Calu3 (cell line): ENCODE results near the gene KCNN1. TPM values are rescaled to one million over a fixed set of nuclear protein-coding genes. Genes with fewer than 3 reads are reported as not detected.

Experiments
- BruUV-seq: library from RNA; stranded (reverse); fragments of 400-500 nt; replicated peaks from 2 replicates; lab custom pipeline; 2021; lab: Mats Ljungman, UMichigan
- CTCF ChIA-PET: fragments of 300-600 bp; sonication (Branson Sonifier 250); formaldehyde crosslinking; loops from one replicate; lab custom pipeline; 2022; ENCODE audit warnings: antibody characterized with exemption; lab: Charles Lee
- DNase-seq: peaks from one replicate; pipeline ENCODE4 v3.0.0; 2022
- H3K27ac Mint-ChIP-seq: one replicate; pipeline ENCODE4 v1.8.0; 2022; ENCODE audit warnings: mixed read lengths; ENCODE audit not compliant: unreplicated experiment
- H3K27me3 Mint-ChIP-seq: one replicate; pipeline ENCODE4 v1.8.0; 2022; ENCODE audit warnings: mixed read lengths; ENCODE audit not compliant: unreplicated experiment
- H3K36me3 Mint-ChIP-seq: one replicate; pipeline ENCODE4 v1.8.0; 2022; ENCODE audit warnings: mild to moderate bottlenecking, moderate library complexity, mixed read lengths; ENCODE audit not compliant: insufficient read depth, unreplicated experiment
- H3K4me1 Mint-ChIP-seq: one replicate; pipeline ENCODE4 v1.8.0; 2022; ENCODE audit warnings: mild to moderate bottlenecking, low read depth, mixed read lengths; ENCODE audit not compliant: unreplicated experiment
- H3K4me3 Mint-ChIP-seq: one replicate; pipeline ENCODE4 v1.8.0; 2022; ENCODE audit warnings: mild to moderate bottlenecking, low read depth, moderate library complexity, mixed read lengths; ENCODE audit not compliant: unreplicated experiment
- H3K9me3 Mint-ChIP-seq: one replicate; pipeline ENCODE4 v1.8.0; 2022; ENCODE audit warnings: low read depth, mixed read lengths; ENCODE audit not compliant: unreplicated experiment
- CTCF ChIP-seq: fragments of 200-600 bp; IDR thresholded peaks from one replicate; pipeline ENCODE4 v1.8.0; 2022; ENCODE audit warnings: antibody characterized with exemption; ENCODE audit not compliant: unreplicated experiment
- intact Hi-C: fragments of 100-400 bp; cut with micrococcal nuclease; formaldehyde crosslinking; loops from one replicate; pipeline ENCODE4 v1.10.0; 2022; ENCODE audit not compliant: unreplicated experiment
- total RNA-seq: library from RNA; stranded (reverse); gene quantifications from 2 replicates; pipeline ENCODE4 v1.2.3, GENCODE V29; 2022

The KCNN1 gene
- total RNA-seq, 1 experiment from 2014 or later: not detected

- BruUV-seq: TSS peak; percentile 70
- TF ChIP-seq CTCF: no peak
- intact Hi-C loops: loop anchor here (2.0 kb wide), 1 partner anchor 63 kb away; the partner anchor contains the start of gene SLC5A5
- Mint-ChIP-seq H3K9me3 (no peaks in the 10 kb centered on the region), H3K36me3 (peaks cover 17% of the 10 kb centered on the region), H3K4me3 (peak overlapping the region; percentile 93), H3K4me1 (peaks cover 8% of the 10 kb centered on the region), H3K27ac (peak overlapping the region; percentile 97), H3K27me3 (no peaks in the 10 kb centered on the region)
- DNase-seq: no peak
- CTCF ChIA-PET: interaction anchor here (0.5 to 3.3 kb wide), 8 partner anchors 58 to 81 kb away, joined by 3 to 87 read pairs (median 4); partner anchors contain the start of genes RPL18A and SLC5A5
Measured at GRCh38 chr19:17933414-17934129, 33.3 kb upstream of the KCNN1 start.

- Mint-ChIP-seq H3K27me3 (no peaks in the 10 kb centered on the region), H3K4me3 (no peak overlapping the region), H3K36me3 (peaks cover 17% of the 10 kb centered on the region), H3K27ac (no peak overlapping the region), H3K9me3 (no peaks in the 10 kb centered on the region), H3K4me1 (peaks cover 8% of the 10 kb centered on the region)
- intact Hi-C loops: no loop called here
- BruUV-seq: no TSS peak
- CTCF ChIA-PET: interaction anchor here (0.6 to 0.7 kb wide), 2 partner anchors 17 to 224 kb away, joined by 3 to 6 read pairs; no protein-coding TSS in a partner anchor
- DNase-seq: no peak
- TF ChIP-seq CTCF: no peak
Measured at GRCh38 chr19:17936379-17936778, 30.5 kb upstream of the KCNN1 start.

- Mint-ChIP-seq H3K27ac (no peak overlapping the region), H3K9me3 (no peaks in the 10 kb centered on the region), H3K36me3 (peaks cover 15% of the 10 kb centered on the region), H3K4me1 (peaks cover 8% of the 10 kb centered on the region), H3K4me3 (no peak overlapping the region), H3K27me3 (no peaks in the 10 kb centered on the region)
- intact Hi-C loops: no loop called here
- CTCF ChIA-PET: interaction anchor here (1.5 to 1.9 kb wide), 3 partner anchors 58 to 78 kb away, joined by 8 to 29 read pairs (median 14); partner anchors contain the start of gene RPL18A
- no peak for DNase-seq
- TF ChIP-seq CTCF: no peak
- BruUV-seq: no TSS peak
Measured at GRCh38 chr19:17937371-17937900, 29.5 kb upstream of the KCNN1 start.

- H3K9me3 Mint-ChIP-seq: no peaks in the 10 kb centered on the region
- H3K27ac Mint-ChIP-seq: no peak overlapping the region
- peaks cover 7% of the 10 kb centered on the region for H3K36me3 Mint-ChIP-seq
- no TSS peak for BruUV-seq
- no peaks in the 10 kb centered on the region for H3K27me3 Mint-ChIP-seq
- peak; percentile 71 for TF ChIP-seq CTCF
- H3K4me3 Mint-ChIP-seq: no peak overlapping the region
- peaks cover 7% of the 10 kb centered on the region for H3K4me1 Mint-ChIP-seq
- intact Hi-C loops: loop anchor here (1.0 kb wide), 1 partner anchor 58 kb away; no protein-coding TSS in a partner anchor
- peak; percentile 76 for DNase-seq
- CTCF ChIA-PET: interaction anchor here (1.5 to 1.9 kb wide), 3 partner anchors 57 to 79 kb away, joined by 8 to 29 read pairs (median 14); partner anchors contain the start of gene RPL18A
Measured at GRCh38 chr19:17938092-17938845, 28.6 kb upstream of the KCNN1 start.
